A673 (cell line): ENCODE results near the gene HDDC2. TPM values are rescaled to one million over a fixed set of nuclear protein-coding genes. Genes with fewer than 3 reads are reported as not detected.

ENCODE experiments used
- BruUV-seq: library from RNA; stranded (reverse); fragments of 400-500 nt; replicated peaks from 2 replicates; lab custom pipeline; 2021; lab: Mats Ljungman, UMichigan
- CTCF ChIA-PET: fragments of 300-600 bp; sonication (Branson Sonifier 250); formaldehyde crosslinking; loops from one replicate; lab custom pipeline; 2022; ENCODE audit warnings: antibody characterized with exemption; lab: Charles Lee
- POLR2A ChIA-PET: fragments of 300-600 bp; sonication (Branson Sonifier 250); formaldehyde crosslinking; loops from one replicate; lab custom pipeline; 2022; ENCODE audit warnings: antibody characterized with exemption; ENCODE audit not compliant: low non-redundant PET; lab: Charles Lee
- DNase-seq: peaks from one replicate; pipeline ENCODE4 v3.0.0-alpha.2; 2015; ENCODE audit warnings: low spot score
- H3K27ac ChIP-seq: fragments of 200-600 bp; sonication (generic); 2 replicates; pipeline ENCODE4 v1.5.1; 2016; ENCODE audit warnings: mixed run types, low read depth, mild to moderate bottlenecking, mixed read lengths, antibody characterized with exemption, low read length; ENCODE audit not compliant: poor library complexity, severe bottlenecking
- H3K27me3 ChIP-seq: fragments of 200-600 bp; sonication (generic); replicated peaks from 2 replicates; pipeline ENCODE4 v1.6.1; 2017; ENCODE audit warnings: mixed run types, low read depth, mild to moderate bottlenecking, mixed read lengths, antibody characterized with exemption, low read length; ENCODE audit not compliant: insufficient read depth, poor library complexity
- H3K36me3 ChIP-seq: fragments of 200-600 bp; sonication (generic); 2 replicates; pipeline ENCODE4 v1.6.1; 2016; ENCODE audit warnings: mixed run types, mild to moderate bottlenecking, mixed read lengths, antibody characterized with exemption, low read length; ENCODE audit not compliant: insufficient read depth, poor library complexity, severe bottlenecking
- H3K4me1 ChIP-seq: fragments of 200-600 bp; sonication (generic); 2 replicates; pipeline ENCODE4 v1.6.1; 2017; ENCODE audit warnings: mixed run types, mild to moderate bottlenecking, mixed read lengths, antibody characterized with exemption, low read length; ENCODE audit not compliant: insufficient read depth, poor library complexity, severe bottlenecking
- H3K4me3 ChIP-seq: fragments of 200-600 bp; sonication (generic); 2 replicates; pipeline ENCODE4 v1.5.1; 2016; ENCODE audit warnings: low read depth, mixed run types, mild to moderate bottlenecking, mixed read lengths, low read length; ENCODE audit not compliant: poor library complexity, severe bottlenecking
- H3K9me3 ChIP-seq: fragments of 200-600 bp; sonication (generic); 2 replicates; pipeline ENCODE4 v1.6.1; 2016; ENCODE audit warnings: mixed run types, low read depth, mild to moderate bottlenecking, mixed read lengths, antibody characterized with exemption, low read length; ENCODE audit not compliant: poor library complexity, severe bottlenecking
- CTCF ChIP-seq: fragments of 300-800, 200-600 bp; sonication (generic); conservative IDR thresholded peaks from 2 replicates; pipeline ENCODE4 v1.5.1; 2017; ENCODE audit warnings: low read depth, mild to moderate bottlenecking, antibody characterized with exemption, low read length, moderate library complexity, mixed read lengths
- EZH2 ChIP-seq: fragments of 200-600 bp; sonication (generic); IDR thresholded peaks from 2 replicates; pipeline ENCODE4 v1.6.1; 2017; ENCODE audit warnings: borderline replicate concordance, low read depth, mild to moderate bottlenecking, mixed read lengths, antibody characterized with exemption, low read length; ENCODE audit not compliant: poor library complexity, severe bottlenecking
- intact Hi-C: fragments of 100-400 bp; cut with micrococcal nuclease; formaldehyde crosslinking; loops from one replicate; pipeline ENCODE4 v1.10.0; 2022; ENCODE audit not compliant: unreplicated experiment
- total RNA-seq: library from RNA; stranded (reverse); gene quantifications from 2 replicates; pipeline ENCODE4 v1.2.3, GENCODE V29; 2021

The HDDC2 gene
- total RNA-seq, 1 experiment from 2014 or later = 87.6 TPM

DNA sequence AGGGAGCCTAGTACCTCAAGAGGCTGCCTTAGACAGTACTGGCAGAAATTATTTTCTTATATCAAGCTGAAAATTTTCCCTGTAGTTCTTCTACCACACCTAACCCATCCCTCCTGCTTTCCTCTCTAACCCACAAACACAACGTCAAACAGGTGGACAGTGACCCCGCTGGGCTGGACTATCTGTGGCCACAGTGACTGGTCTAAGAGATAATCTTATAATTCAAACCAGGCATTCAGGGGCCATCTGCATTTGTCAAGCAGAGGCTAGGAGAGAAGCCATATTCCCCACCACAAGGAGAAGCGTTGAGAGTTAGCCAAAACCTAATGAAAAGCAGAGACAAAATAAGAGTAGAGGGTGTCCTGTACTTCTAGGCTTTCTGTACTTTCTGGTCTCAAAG lies 8.2 kb downstream of the HDDC2 start:
- Histone ChIP-seq H3K4me3 (no peak overlapping the region), H3K9me3 (no peaks in the 10 kb centered on the region), H3K36me3 (peaks cover 53% of the 10 kb centered on the region), H3K4me1 (no peaks in the 10 kb centered on the region), H3K27ac (no peak overlapping the region), H3K27me3 (no peaks in the 10 kb centered on the region)
- BruUV-seq = no TSS peak
- ChIA-PET CTCF (no interaction called here), POLR2A (no interaction called here)
- no peak for TF ChIP-seq CTCF
- no peak for TF ChIP-seq EZH2
- intact Hi-C loops = no loop called here
- no peak for DNase-seq

GRCh38 chr6:125287718-125288117 lies 14.0 kb downstream of the HDDC2 start:
- H3K4me3 ChIP-seq = no peak overlapping the region
- ChIA-PET CTCF (no interaction called here), POLR2A (no interaction called here)
- H3K36me3 ChIP-seq = peaks cover 35% of the 10 kb centered on the region
- no TSS peak for BruUV-seq
- H3K4me1 ChIP-seq = no peaks in the 10 kb centered on the region
- no peak for TF ChIP-seq CTCF
- TF ChIP-seq EZH2 = no peak
- no peak for DNase-seq
- H3K27me3 ChIP-seq = no peaks in the 10 kb centered on the region
- peaks cover 9% of the 10 kb centered on the region for H3K9me3 ChIP-seq
- intact Hi-C loops = no loop called here
- no peak overlapping the region for H3K27ac ChIP-seq

GRCh38 chr6:125285936-125286335 lies 15.8 kb downstream of the HDDC2 start:
- no peaks in the 10 kb centered on the region for H3K27me3 ChIP-seq
- DNase-seq = no peak
- no peak overlapping the region for H3K4me3 ChIP-seq
- BruUV-seq = no TSS peak
- peaks cover 24% of the 10 kb centered on the region for H3K36me3 ChIP-seq
- ChIA-PET POLR2A (no interaction called here), CTCF (no interaction called here)
- no peaks in the 10 kb centered on the region for H3K4me1 ChIP-seq
- intact Hi-C loops = no loop called here
- H3K9me3 ChIP-seq = peaks cover 9% of the 10 kb centered on the region
- TF ChIP-seq CTCF (no peak), EZH2 (no peak)
- H3K27ac ChIP-seq = no peak overlapping the region
